GM12801 (cell line): ENCODE measurements around the gene BCL11A.

Experiments used
- TF ChIP-seq, protein P1 (sequence below): IDR thresholded peaks from one replicate; pipeline ENCODE4 v1.5.1; 2011; ENCODE audit warnings: control low read depth; ENCODE audit not compliant: insufficient read length; ENCODE audit errors: extremely low read depth

The BCL11A gene

GRCh38 chr2:60416221-60417008 is 137.0 kb downstream of the BCL11A start:
- TF ChIP-seq, protein P1, sequence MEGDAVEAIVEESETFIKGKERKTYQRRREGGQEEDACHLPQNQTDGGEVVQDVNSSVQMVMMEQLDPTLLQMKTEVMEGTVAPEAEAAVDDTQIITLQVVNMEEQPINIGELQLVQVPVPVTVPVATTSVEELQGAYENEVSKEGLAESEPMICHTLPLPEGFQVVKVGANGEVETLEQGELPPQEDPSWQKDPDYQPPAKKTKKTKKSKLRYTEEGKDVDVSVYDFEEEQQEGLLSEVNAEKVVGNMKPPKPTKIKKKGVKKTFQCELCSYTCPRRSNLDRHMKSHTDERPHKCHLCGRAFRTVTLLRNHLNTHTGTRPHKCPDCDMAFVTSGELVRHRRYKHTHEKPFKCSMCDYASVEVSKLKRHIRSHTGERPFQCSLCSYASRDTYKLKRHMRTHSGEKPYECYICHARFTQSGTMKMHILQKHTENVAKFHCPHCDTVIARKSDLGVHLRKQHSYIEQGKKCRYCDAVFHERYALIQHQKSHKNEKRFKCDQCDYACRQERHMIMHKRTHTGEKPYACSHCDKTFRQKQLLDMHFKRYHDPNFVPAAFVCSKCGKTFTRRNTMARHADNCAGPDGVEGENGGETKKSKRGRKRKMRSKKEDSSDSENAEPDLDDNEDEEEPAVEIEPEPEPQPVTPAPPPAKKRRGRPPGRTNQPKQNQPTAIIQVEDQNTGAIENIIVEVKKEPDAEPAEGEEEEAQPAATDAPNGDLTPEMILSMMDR = no peak

- TF ChIP-seq, protein P1 = no peak
These were observed 137.6 kb downstream of the BCL11A start for GRCh38 chr2:60415814-60416213.

GRCh38 chr2:60414495-60415138 is 138.8 kb downstream of the BCL11A start:
- TF ChIP-seq, protein P1 = no peak

DNA sequence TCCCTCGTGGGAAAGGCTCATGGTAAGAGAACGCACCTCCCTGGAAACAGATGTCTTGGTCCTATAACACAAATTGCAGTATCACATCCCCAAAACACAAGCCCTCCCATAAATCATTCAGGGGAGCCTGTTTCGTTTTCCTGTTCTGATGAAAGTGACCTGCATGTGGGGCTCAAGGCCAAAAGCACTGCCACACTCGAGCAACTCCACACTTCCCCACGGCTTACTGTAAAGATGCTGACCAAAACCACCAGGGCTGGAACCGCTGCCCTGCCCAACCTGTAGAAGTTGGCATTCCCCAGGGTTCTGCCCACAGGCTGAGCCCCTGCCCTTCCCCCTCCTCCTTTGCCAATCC is 139.7 kb downstream of the BCL11A start:
- TF ChIP-seq, protein P1 = no peak

- TF ChIP-seq, protein P1 = no peak
These were observed 140.2 kb downstream of the BCL11A start for GRCh38 chr2:60413069-60413813.

GRCh38 chr2:60412620-60413019 is 140.8 kb downstream of the BCL11A start:
- TF ChIP-seq, protein P1 = no peak

DNA sequence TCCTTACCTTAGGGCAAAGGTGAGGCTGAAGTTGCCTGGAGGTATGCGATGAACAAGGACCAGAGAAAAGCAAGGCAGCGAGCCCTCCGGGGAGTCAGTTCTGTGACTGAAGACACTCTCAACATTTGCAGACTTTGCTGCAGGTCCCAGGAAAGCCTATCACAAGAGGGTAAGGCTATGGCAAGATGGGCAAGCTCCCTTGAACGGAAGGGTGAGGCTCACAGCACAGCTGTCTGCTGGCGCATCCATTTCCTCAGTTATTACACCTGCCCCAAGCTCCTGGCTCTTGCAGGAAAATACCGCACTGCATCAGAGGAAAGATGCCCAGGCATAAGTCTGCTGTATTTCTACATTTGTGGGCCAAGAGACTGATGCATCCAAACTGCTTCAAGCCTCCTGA is 141.4 kb downstream of the BCL11A start:
- TF ChIP-seq, protein P1 = no peak
